ENCODE results near the gene CALHM2.
A peak's percentile ranks its signal among the peaks of the same experiment; 100 is the strongest.

CALHM2 gene

GRCh38 chr10:103416436-103417147 is 35.6 kb downstream of the CALHM2 start:
- peak; percentile 36 for DNase-seq (ENCODE audit: low spot score)

GRCh38 chr10:103415581-103415980 is 36.6 kb downstream of the CALHM2 start:
- DNase-seq (ENCODE audit: low spot score): no peak

DNA sequence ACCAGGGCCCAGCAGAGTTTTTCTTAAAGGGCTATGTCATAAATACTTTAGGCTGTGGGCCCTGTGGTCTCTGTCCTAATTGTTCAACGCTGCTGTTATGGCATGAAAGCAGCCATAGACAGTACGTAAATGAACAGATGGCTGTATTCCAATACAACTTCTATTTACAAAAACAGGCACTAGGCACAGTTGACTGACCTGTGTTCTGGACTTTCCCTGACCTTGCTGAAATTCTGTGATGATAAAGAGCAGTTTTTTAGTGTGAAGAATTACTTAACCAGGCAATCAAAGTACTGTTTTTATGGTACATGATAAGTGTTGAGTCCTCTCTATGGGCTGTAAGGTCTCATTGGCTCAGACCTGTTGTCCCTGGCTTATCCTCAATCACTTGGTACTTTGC is 38.6 kb downstream of the CALHM2 start:
- no peak for DNase-seq (ENCODE audit: low spot score)

GRCh38 chr10:103397191-103397825 is 54.9 kb downstream of the CALHM2 start:
- peak; percentile 2 for DNase-seq (ENCODE audit: low spot score)

DNA sequence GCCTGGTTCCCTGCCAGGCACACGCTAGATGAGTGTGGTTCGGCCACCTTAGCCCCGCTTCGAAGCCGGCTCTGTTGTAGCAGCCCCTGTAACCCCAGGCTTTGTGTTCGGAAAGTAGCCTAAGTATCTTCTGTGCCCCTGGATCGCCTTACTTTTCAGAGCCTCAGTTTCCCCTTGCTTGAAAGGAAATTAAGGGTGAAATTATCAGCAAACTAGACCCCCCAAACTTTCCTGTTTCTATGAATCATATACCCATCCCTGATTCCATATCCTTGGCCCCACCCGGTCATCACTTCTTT is 55.4 kb downstream of the CALHM2 start:
- DNase-seq (ENCODE audit: low spot score): no peak
